Activated CD4-positive, alpha-beta memory T cell treated with anti-CD3 and anti-CD28 coated beads, Interleukin-2, amount 10 ng/mL, durations not matched to agents 7 days and 5 days (primary cell): Measurements from ENCODE around the gene OR52B2. TPM values are rescaled to one million over a fixed set of nuclear protein-coding genes. Genes with fewer than 3 reads are reported as not detected.

Source experiments
- CTCF ChIA-PET: fragments of 350-600 bp; sonication (Branson Sonifier 250); formaldehyde crosslinking; loops from one replicate; lab custom pipeline; 2021; ENCODE audit warnings: antibody characterized with exemption, inconsistent platforms; lab: Charles Lee
- POLR2A ChIA-PET: fragments of 350-600 bp; sonication (Branson Sonifier 250); formaldehyde crosslinking; loops from one replicate; lab custom pipeline; 2021; ENCODE audit warnings: antibody characterized with exemption; lab: Charles Lee
- DNase-seq: peaks from one replicate; pipeline ENCODE4 v3.0.0-alpha.2; 2020
- H3K27ac Mint-ChIP-seq: one replicate; pipeline ENCODE4 v1.8.0; 2021; ENCODE audit warnings: mild to moderate bottlenecking, mixed read lengths
- H3K27me3 Mint-ChIP-seq: one replicate; pipeline ENCODE4 v1.8.0; 2021; ENCODE audit warnings: mixed read lengths
- H3K36me3 Mint-ChIP-seq: one replicate; pipeline ENCODE4 v1.8.0; 2021; ENCODE audit warnings: low read depth, mixed read lengths
- H3K4me1 Mint-ChIP-seq: one replicate; pipeline ENCODE4 v1.8.0; 2021; ENCODE audit warnings: mixed read lengths
- H3K4me3 Mint-ChIP-seq: one replicate; pipeline ENCODE4 v1.8.0; 2021; ENCODE audit warnings: mild to moderate bottlenecking, mixed read lengths
- H3K9me3 Mint-ChIP-seq: one replicate; pipeline ENCODE4 v1.8.0; 2021; ENCODE audit warnings: mixed read lengths
- total RNA-seq, 2 experiments: library from RNA; stranded (reverse); gene quantifications; one replicate each; pipeline ENCODE4 v1.2.3, GENCODE V29; 2021

Gene OR52B2
- total RNA-seq, result not detected

GRCh38 chr11:6170226-6170625 is at the start of gene OR52B2:
Gene OR52B2, minus strand, starts transcription at chr11:6170326. Its CDS starts 0 bp downstream, at chr11:6170326.
- ChIA-PET POLR2A (no interaction called here), CTCF (no interaction called here)
- Mint-ChIP-seq H3K4me3 (no peak within 1 kb of the TSS), H3K36me3 (no peaks in the 10 kb centered on the region), H3K27ac (no peak within 1 kb of the TSS), H3K9me3 (no peaks in the 10 kb centered on the region), H3K27me3 (peaks cover 18% of the 10 kb centered on the region), H3K4me1 (no peaks in the 10 kb centered on the region)
- DNase-seq, result no peak

- Mint-ChIP-seq H3K27ac (no peak overlapping the region), H3K9me3 (no peaks in the 10 kb centered on the region), H3K27me3 (no peaks in the 10 kb centered on the region), H3K4me3 (no peak overlapping the region), H3K36me3 (peaks cover 37% of the 10 kb centered on the region), H3K4me1 (peaks cover 9% of the 10 kb centered on the region)
- ChIA-PET CTCF (no interaction called here), POLR2A (interaction anchor here (1.1 kb wide), 1 partner anchor 184 kb away, joined by 3 read pairs; no protein-coding TSS in a partner anchor)
- DNase-seq, result no peak
Observed at GRCh38 chr11:6219359-6219758, 49.2 kb upstream of the OR52B2 start.

- CTCF ChIA-PET, result no interaction called here
- no peak overlapping the region for H3K4me3 Mint-ChIP-seq
- H3K9me3 Mint-ChIP-seq, result no peaks in the 10 kb centered on the region
- POLR2A ChIA-PET, result interaction anchor here (1.1 kb wide), 1 partner anchor 12 kb away, joined by 3 read pairs; no protein-coding TSS in a partner anchor
- H3K27ac Mint-ChIP-seq, result no peak overlapping the region
- no peak for DNase-seq
- peaks cover 37% of the 10 kb centered on the region for H3K36me3 Mint-ChIP-seq
- H3K27me3 Mint-ChIP-seq, result no peaks in the 10 kb centered on the region
- peaks cover 9% of the 10 kb centered on the region for H3K4me1 Mint-ChIP-seq
Observed at GRCh38 chr11:6217722-6218121, 47.6 kb upstream of the OR52B2 start.

GRCh38 chr11:6216501-6216900 is 46.4 kb upstream of the OR52B2 start:
- peaks cover 29% of the 10 kb centered on the region for H3K36me3 Mint-ChIP-seq
- H3K9me3 Mint-ChIP-seq, result no peaks in the 10 kb centered on the region
- CTCF ChIA-PET, result interaction anchor here (0.7 to 1.8 kb wide), 3 partner anchors 34 to 146 kb away, joined by 3 to 4 read pairs (median 3); no protein-coding TSS in a partner anchor

GRCh38 chr11:6214530-6214929 is 44.4 kb upstream of the OR52B2 start:
- ChIA-PET CTCF (no interaction called here), POLR2A (no interaction called here)
- Mint-ChIP-seq H3K4me3 (no peak overlapping the region), H3K9me3 (no peaks in the 10 kb centered on the region), H3K4me1 (peaks cover 5% of the 10 kb centered on the region), H3K36me3 (peaks cover 19% of the 10 kb centered on the region), H3K27me3 (no peaks in the 10 kb centered on the region), H3K27ac (no peak overlapping the region)
- no peak for DNase-seq

More at GRCh38 chr11:6216501-6216900, 46.4 kb upstream of the OR52B2 start:
- H3K27ac Mint-ChIP-seq, result no peak overlapping the region
- POLR2A ChIA-PET, result interaction anchor here (0.9 to 2.3 kb wide), 2 partner anchors 18 to 41 kb away, joined by 3 to 7 read pairs; partner anchors contain the start of gene FHIP1B
- H3K4me3 Mint-ChIP-seq, result no peak overlapping the region
- no peaks in the 10 kb centered on the region for H3K27me3 Mint-ChIP-seq
- no peak for DNase-seq
- H3K4me1 Mint-ChIP-seq, result peaks cover 9% of the 10 kb centered on the region

- Mint-ChIP-seq H3K4me1 (no peaks in the 10 kb centered on the region), H3K4me3 (no peak overlapping the region), H3K9me3 (no peaks in the 10 kb centered on the region), H3K36me3 (peaks cover 17% of the 10 kb centered on the region), H3K27me3 (no peaks in the 10 kb centered on the region), H3K27ac (no peak overlapping the region)
- ChIA-PET POLR2A (no interaction called here), CTCF (no interaction called here)
- no peak for DNase-seq
Observed at GRCh38 chr11:6210274-6210955, 40.3 kb upstream of the OR52B2 start.

GRCh38 chr11:6209801-6210200 is 39.7 kb upstream of the OR52B2 start:
- ChIA-PET POLR2A (no interaction called here), CTCF (no interaction called here)
- no peaks in the 10 kb centered on the region for H3K4me1 Mint-ChIP-seq
- H3K4me3 Mint-ChIP-seq, result no peak overlapping the region
- H3K27me3 Mint-ChIP-seq, result no peaks in the 10 kb centered on the region
- no peak overlapping the region for H3K27ac Mint-ChIP-seq
- H3K36me3 Mint-ChIP-seq, result peaks cover 15% of the 10 kb centered on the region
- DNase-seq, result no peak
- no peaks in the 10 kb centered on the region for H3K9me3 Mint-ChIP-seq

- Mint-ChIP-seq H3K9me3 (no peaks in the 10 kb centered on the region), H3K27me3 (no peaks in the 10 kb centered on the region), H3K4me1 (peaks cover 23% of the 10 kb centered on the region), H3K4me3 (no peak overlapping the region), H3K27ac (no peak overlapping the region), H3K36me3 (peaks cover 15% of the 10 kb centered on the region)
- POLR2A ChIA-PET, result interaction anchor here (1.4 kb wide), 1 partner anchor 18 kb away, joined by 3 read pairs; no protein-coding TSS in a partner anchor
- CTCF ChIA-PET, result interaction anchor here (1.7 to 1.9 kb wide), 2 partner anchors 44 to 156 kb away, joined by 4 read pairs; no protein-coding TSS in a partner anchor
- DNase-seq, result no peak
Observed at GRCh38 chr11:6206456-6207180, 36.5 kb upstream of the OR52B2 start.

- DNase-seq, result no peak
- Mint-ChIP-seq H3K27me3 (no peaks in the 10 kb centered on the region), H3K4me3 (no peak within 1 kb of the TSS), H3K36me3 (peaks cover 13% of the 10 kb centered on the region), H3K9me3 (no peaks in the 10 kb centered on the region), H3K4me1 (peaks cover 30% of the 10 kb centered on the region), H3K27ac (no peak within 1 kb of the TSS)
- ChIA-PET POLR2A (no interaction called here), CTCF (no interaction called here)
Observed at GRCh38 chr11:6205366-6205765, 35.2 kb upstream of the OR52B2 start, which contains the start of gene C11orf42. Gene C11orf42, plus strand, starts transcription at chr11:6205557. Its CDS starts 59 bp downstream, at chr11:6205616.

GRCh38 chr11:6204706-6205105 is 34.6 kb upstream of the OR52B2 start:
- peaks cover 30% of the 10 kb centered on the region for H3K4me1 Mint-ChIP-seq
- CTCF ChIA-PET, result interaction anchor here (0.9 kb wide), 1 partner anchor 174 kb away, joined by 3 read pairs; no protein-coding TSS in a partner anchor
- H3K27ac Mint-ChIP-seq, result no peak overlapping the region
- no peaks in the 10 kb centered on the region for H3K27me3 Mint-ChIP-seq
- POLR2A ChIA-PET, result no interaction called here
- H3K9me3 Mint-ChIP-seq, result no peaks in the 10 kb centered on the region
- peaks cover 13% of the 10 kb centered on the region for H3K36me3 Mint-ChIP-seq
- H3K4me3 Mint-ChIP-seq, result no peak overlapping the region
- DNase-seq, result no peak

GRCh38 chr11:6203327-6203726 is 33.2 kb upstream of the OR52B2 start:
- Mint-ChIP-seq H3K27me3 (no peaks in the 10 kb centered on the region), H3K9me3 (no peaks in the 10 kb centered on the region), H3K36me3 (peaks cover 4% of the 10 kb centered on the region), H3K4me3 (no peak overlapping the region), H3K27ac (no peak overlapping the region), H3K4me1 (peaks cover 30% of the 10 kb centered on the region)
- ChIA-PET POLR2A (interaction anchor here (1.0 kb wide), 1 partner anchor 31 kb away, joined by 3 read pairs; the partner anchor contains the start of gene FHIP1B), CTCF (no interaction called here)
- peak; percentile 23 for DNase-seq

- no peak overlapping the region for H3K4me3 Mint-ChIP-seq
- peaks cover 34% of the 10 kb centered on the region for H3K4me1 Mint-ChIP-seq
- peaks cover 4% of the 10 kb centered on the region for H3K36me3 Mint-ChIP-seq
- CTCF ChIA-PET, result no interaction called here
- DNase-seq, result no peak
- H3K27ac Mint-ChIP-seq, result no peak overlapping the region
- H3K27me3 Mint-ChIP-seq, result no peaks in the 10 kb centered on the region
- POLR2A ChIA-PET, result no interaction called here
- H3K9me3 Mint-ChIP-seq, result no peaks in the 10 kb centered on the region
Observed at GRCh38 chr11:6202041-6202440, 31.9 kb upstream of the OR52B2 start.

GRCh38 chr11:6201481-6201880 is 31.4 kb upstream of the OR52B2 start:
- CTCF ChIA-PET, result no interaction called here
- no peaks in the 10 kb centered on the region for H3K27me3 Mint-ChIP-seq
- H3K4me3 Mint-ChIP-seq, result no peak overlapping the region
- H3K36me3 Mint-ChIP-seq, result peaks cover 4% of the 10 kb centered on the region
- H3K4me1 Mint-ChIP-seq, result peaks cover 36% of the 10 kb centered on the region
- H3K27ac Mint-ChIP-seq, result no peak overlapping the region
- POLR2A ChIA-PET, result no interaction called here
- DNase-seq, result no peak
- H3K9me3 Mint-ChIP-seq, result no peaks in the 10 kb centered on the region
